Stimulated activated CD8-positive, alpha-beta memory T cell treated with anti-CD3 and anti-CD28 coated beads, Interleukin-2, amount 100 ng/mL, for 1 hour (primary cell): Measurements from ENCODE around the gene RPP38.

ENCODE experiments used
- DNase-seq, 2 donors: peaks; one replicate each; pipeline ENCODE4 v3.0.0-alpha.2; 2020; ENCODE audit warnings: low read depth in 2 of 2

RPP38 gene

GRCh38 chr10:15112657-15113056, 15.5 kb downstream of the RPP38 start:
- no peak for DNase-seq

DNA sequence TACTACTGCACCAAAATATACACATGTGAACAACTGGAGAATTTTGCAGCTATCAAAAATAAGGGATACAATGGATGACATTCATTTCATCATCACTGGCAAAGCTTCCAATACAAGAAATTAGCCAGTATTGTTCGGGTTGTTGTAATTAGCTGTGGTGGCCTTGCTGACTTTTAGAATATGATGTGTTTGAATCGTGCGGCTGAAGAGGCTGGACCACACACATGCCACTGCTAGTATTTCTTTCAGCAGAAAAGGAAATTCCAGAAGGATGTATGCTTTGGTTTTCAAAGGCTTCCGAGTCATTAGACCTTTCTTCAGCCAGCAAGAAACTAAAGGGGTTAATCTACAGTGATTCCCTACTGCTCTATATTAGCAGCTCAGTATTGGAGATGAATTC, 16.6 kb downstream of the RPP38 start:
- DNase-seq: no peak

- DNase-seq: no peak
Measured at GRCh38 chr10:15116225-15116624, 19.1 kb downstream of the RPP38 start.

DNA sequence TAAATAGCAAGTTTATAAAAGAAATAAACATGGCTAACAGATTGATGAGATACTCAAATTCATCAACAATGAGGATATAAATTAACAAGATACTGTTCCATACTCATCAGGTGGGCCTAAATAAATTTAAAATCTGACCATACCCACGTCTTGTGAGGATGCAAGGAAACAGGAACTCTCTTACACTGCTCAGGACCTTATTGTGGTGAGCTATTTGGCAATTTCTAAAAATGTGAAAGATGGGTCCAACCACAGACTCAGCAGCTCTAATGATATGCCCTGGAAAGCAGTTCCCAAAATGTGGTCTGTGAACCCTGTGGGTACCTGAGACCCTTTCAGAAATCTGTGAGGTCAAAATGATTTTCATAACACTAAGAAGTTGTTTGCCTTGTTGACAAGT, 21.5 kb downstream of the RPP38 start:
- no peak for DNase-seq

DNA sequence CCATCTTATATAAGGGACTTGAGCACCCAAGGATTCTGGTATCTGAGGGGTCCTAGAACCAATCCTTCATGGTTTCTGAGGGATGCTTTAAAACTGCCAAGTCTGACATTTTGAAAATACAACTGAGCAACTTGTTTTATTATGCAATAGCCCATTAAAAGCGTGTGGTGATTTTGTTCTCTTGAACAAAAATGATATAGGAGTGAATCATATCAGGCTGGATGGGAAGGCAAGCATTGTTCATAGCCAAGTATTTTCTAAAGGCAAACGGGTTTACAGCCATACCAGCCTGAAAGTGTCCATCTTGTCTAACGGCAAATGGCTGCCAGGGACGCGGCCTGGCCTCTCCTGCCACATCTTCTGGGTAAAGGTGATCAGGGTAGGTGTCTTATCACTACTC, 23.4 kb downstream of the RPP38 start:
- DNase-seq: no peak

GRCh38 chr10:15121707-15122106, 24.6 kb downstream of the RPP38 start:
- no peak for DNase-seq

- no peak for DNase-seq
Measured at GRCh38 chr10:15122477-15123030, 25.4 kb downstream of the RPP38 start.

DNA sequence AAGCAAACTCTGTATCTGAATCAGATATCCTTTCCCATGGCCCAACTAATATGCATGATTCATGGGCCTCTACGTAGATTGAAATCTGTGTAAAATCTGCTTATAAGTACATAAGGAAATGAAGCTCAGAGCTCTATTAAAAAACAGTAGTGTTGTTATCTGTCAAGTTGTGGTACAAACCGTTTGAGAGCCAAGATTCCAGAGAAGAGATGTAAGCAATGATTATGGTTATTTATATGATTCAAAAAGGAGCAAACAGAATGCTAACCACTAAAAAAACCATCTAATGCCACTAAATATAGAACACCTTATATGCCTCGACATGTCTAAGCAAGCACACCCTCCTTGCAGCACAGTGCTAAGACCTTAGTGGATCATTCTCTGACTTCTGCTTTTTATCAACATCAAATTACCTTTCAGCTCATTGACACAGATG, 26.6 kb downstream of the RPP38 start:
- DNase-seq: no peak

DNA sequence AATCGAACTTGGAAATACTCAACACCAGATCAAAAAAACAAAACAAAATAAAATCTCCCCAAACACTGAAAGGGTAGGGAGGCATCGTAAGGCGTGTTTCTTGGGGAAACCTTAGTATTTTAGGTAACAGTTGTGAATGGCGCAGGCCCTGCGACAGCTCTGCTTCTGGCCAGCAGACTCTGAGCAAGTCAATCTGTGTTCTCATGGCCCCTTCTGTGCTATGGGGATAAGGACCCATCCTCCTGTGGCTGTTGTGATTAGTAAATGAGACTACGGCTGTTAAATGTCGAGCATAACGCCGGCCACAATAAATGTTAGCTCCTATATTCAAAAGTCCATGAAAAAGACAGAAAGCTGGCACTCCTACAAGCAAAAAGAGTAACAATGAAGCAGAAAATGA, 27.0 kb downstream of the RPP38 start:
- no peak for DNase-seq

- DNase-seq: no peak
Measured at GRCh38 chr10:15124908-15125307, 27.8 kb downstream of the RPP38 start.

- no peak for DNase-seq
Measured at GRCh38 chr10:15131330-15131729, 34.2 kb downstream of the RPP38 start.

- DNase-seq: no peak
Measured at GRCh38 chr10:15136129-15137035, 39.2 kb downstream of the RPP38 start.

- no peak for DNase-seq
Measured at GRCh38 chr10:15137036-15137359, 39.8 kb downstream of the RPP38 start.

- DNase-seq: no peak
Measured at GRCh38 chr10:15137636-15138035, 40.5 kb downstream of the RPP38 start.

DNA sequence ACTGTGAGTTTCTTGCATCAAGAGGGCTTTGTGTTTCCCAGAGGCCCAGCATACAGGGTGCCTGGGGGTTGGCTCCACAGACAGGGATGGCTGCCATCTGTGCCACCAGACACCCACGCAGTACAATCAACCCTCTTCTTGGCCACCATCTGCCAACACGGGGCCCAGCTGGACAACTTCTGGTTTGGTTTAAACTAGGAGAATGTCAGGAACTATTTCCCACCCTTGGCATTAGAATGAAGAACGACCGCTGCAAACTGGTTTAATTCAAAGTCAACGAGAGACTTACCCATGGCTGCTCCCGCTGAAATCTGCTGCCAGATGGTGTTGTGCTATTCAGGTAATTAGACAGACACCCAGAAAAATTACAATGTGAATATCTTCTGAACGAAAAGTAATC, 43.5 kb downstream of the RPP38 start:
- no peak for DNase-seq

GRCh38 chr10:15141136-15142054, 44.2 kb downstream of the RPP38 start:
- DNase-seq: no peak

- DNase-seq: no peak
Measured at GRCh38 chr10:15144788-15145187, 47.6 kb downstream of the RPP38 start.

DNA sequence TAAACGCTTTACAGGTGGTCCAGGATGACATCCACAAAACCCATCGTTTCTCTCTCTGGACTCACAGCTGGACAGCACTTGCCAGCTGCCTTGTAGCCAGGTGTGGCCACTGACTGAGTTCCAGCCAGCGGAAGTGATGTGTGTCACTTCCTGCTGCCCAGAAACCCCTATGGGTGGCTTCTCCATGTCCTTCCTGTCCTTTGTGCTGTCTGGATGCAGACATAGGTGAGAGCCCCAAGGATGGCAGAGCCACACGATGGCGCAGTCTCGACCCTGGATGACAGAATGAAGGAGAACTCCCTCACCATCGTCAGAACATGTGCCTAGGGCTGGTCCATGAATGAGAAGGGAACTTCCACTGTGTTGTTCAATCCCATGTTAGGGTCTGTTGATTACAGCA, 49.2 kb downstream of the RPP38 start:
- no peak for DNase-seq

- no peak for DNase-seq
Measured at GRCh38 chr10:15147594-15148392, 50.6 kb downstream of the RPP38 start.

DNA sequence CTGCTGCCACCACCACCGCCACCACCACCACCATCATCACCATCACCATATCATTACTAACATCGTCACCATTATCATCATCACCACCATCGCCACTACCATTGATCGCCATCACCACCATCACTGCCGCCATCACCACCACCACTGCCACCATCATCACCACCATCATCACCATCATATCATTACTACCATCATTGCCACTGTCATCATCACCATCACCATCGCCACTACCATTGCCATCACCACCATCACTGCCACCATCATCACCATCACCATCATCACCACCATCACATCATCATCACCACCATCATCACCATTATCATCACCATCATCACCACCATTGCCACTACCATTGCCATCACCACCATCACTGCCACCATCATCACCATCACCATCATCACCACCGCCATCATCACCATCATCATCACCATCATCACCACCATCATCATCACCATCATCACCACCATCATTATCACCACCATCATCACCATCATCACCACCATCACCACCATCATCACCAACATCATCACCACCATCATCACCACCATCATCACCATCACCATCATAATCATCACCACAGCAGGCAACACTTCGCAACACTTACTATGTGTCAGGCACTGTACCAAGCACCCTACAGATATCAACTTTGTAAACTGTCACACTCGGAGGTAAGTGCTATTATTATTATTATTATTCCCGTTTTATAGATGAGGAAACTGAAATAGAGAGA, 52.1 kb downstream of the RPP38 start:
- no peak for DNase-seq

- DNase-seq: no peak
Measured at GRCh38 chr10:15150563-15150962, 53.4 kb downstream of the RPP38 start.
